Measurements from ENCODE around the gene RHBDD2. TPM values are rescaled to one million over a fixed set of nuclear protein-coding genes. Genes with fewer than 3 reads are reported as not detected.
A peak's percentile ranks its signal among the peaks of the same experiment; 100 is the strongest.

The RHBDD2 gene
- total and polyA plus RNA-seq, 9 of the 15 experiments (the other 6 are each of a cell fraction or from before 2014, with no cell fraction given) = 3.3 to 36.7 (median 17.9) TPM

GRCh38 chr7:75842836-75843446, 35.9 kb upstream of the RHBDD2 start (continued):
- no peak for TF ChIP-seq RBM17 (IDR thresholded peaks at IDR 0.05; ENCODE audit: borderline replicate concordance, low read depth, low read length)
- TF ChIP-seq GMEB1 (CRISPR knock-in tag; IDR thresholded peaks at IDR 0.05) = no peak
- peak; percentile 90 for TF ChIP-seq PML (IDR thresholded peaks at IDR 0.05; ENCODE audit: low read length)
- TF ChIP-seq ZBED1 (IDR thresholded peaks at IDR 0.05) = peak; percentile 93
- 0 out of 2 replicates have a peak, but pooled peaks have one; percentile 38 for TF ChIP-seq KLF1 (tag; IDR thresholded peaks at IDR 0.05)
- no peak for TF ChIP-seq CHD1 (IDR thresholded peaks at IDR 0.05; ENCODE audit: low read length)
- peak; percentile 79 for TF ChIP-seq SUPT5H (IDR thresholded peaks at IDR 0.05)
- no peak for TF ChIP-seq U2AF1 (optimal IDR thresholded peaks at IDR 0.05; ENCODE audit: low read depth, low read length)
- TF ChIP-seq MEF2D (tag; conservative IDR thresholded peaks at IDR 0.05; ENCODE audit: low read depth) = 0 out of 2 replicates have a peak, but pooled peaks have one; percentile 13
- TF ChIP-seq KAT7 (CRISPR knock-in tag; IDR thresholded peaks at IDR 0.05; ENCODE audit: borderline replicate concordance) = peak; percentile 38; the same call in 1 of the 2 replicates
- peak; percentile 27; the same call in 1 of the 2 replicates for TF ChIP-seq GABPB1 (CRISPR knock-in tag; IDR thresholded peaks at IDR 0.05)
- no peak for TF ChIP-seq CCAR2 (IDR thresholded peaks at IDR 0.05; ENCODE audit: low read depth, low read length)
- peak; percentile 49 for TF ChIP-seq RBFOX2 (IDR thresholded peaks at IDR 0.05; ENCODE audit: low read depth, low read length)
- TF ChIP-seq SMARCA4 (IDR thresholded peaks at IDR 0.05) = peak; percentile 65
- peak; percentile 62 for TF ChIP-seq RBBP5 (IDR thresholded peaks at IDR 0.05; ENCODE audit: borderline replicate concordance, insufficient read depth, low read length, poor library complexity, severe bottlenecking)
- TF ChIP-seq ZNF696 (CRISPR knock-in tag; conservative IDR thresholded peaks at IDR 0.05) = no peak
- TF ChIP-seq HIVEP1 (CRISPR knock-in tag; IDR thresholded peaks at IDR 0.05) = no peak
- TF ChIP-seq STAG1 (CRISPR knock-in tag; IDR thresholded peaks at IDR 0.05; ENCODE audit: borderline replicate concordance) = no peak
- TF ChIP-seq ARNT (IDR thresholded peaks at IDR 0.05) = 0 out of 4 replicates have a peak, but pooled peaks of 1 of the 2 experiments have one; percentile 36
- TF ChIP-seq CBFA2T2 (conservative IDR thresholded peaks at IDR 0.05) = peak; percentile 36
- TF ChIP-seq, protein P1, sequence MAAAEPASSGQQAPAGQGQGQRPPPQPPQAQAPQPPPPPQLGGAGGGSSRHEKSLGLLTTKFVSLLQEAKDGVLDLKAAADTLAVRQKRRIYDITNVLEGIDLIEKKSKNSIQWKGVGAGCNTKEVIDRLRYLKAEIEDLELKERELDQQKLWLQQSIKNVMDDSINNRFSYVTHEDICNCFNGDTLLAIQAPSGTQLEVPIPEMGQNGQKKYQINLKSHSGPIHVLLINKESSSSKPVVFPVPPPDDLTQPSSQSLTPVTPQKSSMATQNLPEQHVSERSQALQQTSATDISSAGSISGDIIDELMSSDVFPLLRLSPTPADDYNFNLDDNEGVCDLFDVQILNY (CRISPR knock-in tag; IDR thresholded peaks at IDR 0.05) = no peak
- peak; percentile 40 for TF ChIP-seq NEUROD1 (IDR thresholded peaks at IDR 0.05; ENCODE audit: borderline replicate concordance, low read depth, low read length, partially characterized antibody)
- TF ChIP-seq, protein P2, sequence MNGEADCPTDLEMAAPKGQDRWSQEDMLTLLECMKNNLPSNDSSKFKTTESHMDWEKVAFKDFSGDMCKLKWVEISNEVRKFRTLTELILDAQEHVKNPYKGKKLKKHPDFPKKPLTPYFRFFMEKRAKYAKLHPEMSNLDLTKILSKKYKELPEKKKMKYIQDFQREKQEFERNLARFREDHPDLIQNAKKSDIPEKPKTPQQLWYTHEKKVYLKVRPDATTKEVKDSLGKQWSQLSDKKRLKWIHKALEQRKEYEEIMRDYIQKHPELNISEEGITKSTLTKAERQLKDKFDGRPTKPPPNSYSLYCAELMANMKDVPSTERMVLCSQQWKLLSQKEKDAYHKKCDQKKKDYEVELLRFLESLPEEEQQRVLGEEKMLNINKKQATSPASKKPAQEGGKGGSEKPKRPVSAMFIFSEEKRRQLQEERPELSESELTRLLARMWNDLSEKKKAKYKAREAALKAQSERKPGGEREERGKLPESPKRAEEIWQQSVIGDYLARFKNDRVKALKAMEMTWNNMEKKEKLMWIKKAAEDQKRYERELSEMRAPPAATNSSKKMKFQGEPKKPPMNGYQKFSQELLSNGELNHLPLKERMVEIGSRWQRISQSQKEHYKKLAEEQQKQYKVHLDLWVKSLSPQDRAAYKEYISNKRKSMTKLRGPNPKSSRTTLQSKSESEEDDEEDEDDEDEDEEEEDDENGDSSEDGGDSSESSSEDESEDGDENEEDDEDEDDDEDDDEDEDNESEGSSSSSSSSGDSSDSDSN (IDR thresholded peaks at IDR 0.05; ENCODE audit: borderline replicate concordance in 1 of 2, low read depth in 2 of 2, low read length in 2 of 2) = 0 out of 4 replicates have a peak, but pooled peaks of 1 of the 2 experiments have one; percentile 22
- no peak for TF ChIP-seq ZNF354B (CRISPR knock-in tag; IDR thresholded peaks at IDR 0.05)
- no peak for TF ChIP-seq TAF7 (tag; IDR thresholded peaks at IDR 0.05)

All from K562 (cell line).